Endothelial cell (in vitro differentiated cells): ENCODE data around the gene KRTAP10-7. TPM values are rescaled to one million over a fixed set of nuclear protein-coding genes. Genes with fewer than 3 reads are reported as not detected.

Source experiments
- DNase-seq: peaks from one replicate; pipeline ENCODE4 v3.0.0; 2021; ENCODE audit warnings: low spot score
- H3K27ac Mint-ChIP-seq: one replicate; pipeline ENCODE4 v1.8.0; 2021; ENCODE audit warnings: mixed read lengths, inconsistent platforms; ENCODE audit not compliant: unreplicated experiment
- H3K27me3 Mint-ChIP-seq: one replicate; pipeline ENCODE4 v1.8.0; 2021; ENCODE audit warnings: mild to moderate bottlenecking, moderate library complexity, mixed read lengths, inconsistent platforms; ENCODE audit not compliant: unreplicated experiment
- H3K36me3 Mint-ChIP-seq: one replicate; pipeline ENCODE4 v1.8.0; 2021; ENCODE audit warnings: mild to moderate bottlenecking, low read depth, mixed read lengths, inconsistent platforms; ENCODE audit not compliant: unreplicated experiment
- H3K4me1 Mint-ChIP-seq: one replicate; pipeline ENCODE4 v1.8.0; 2021; ENCODE audit warnings: mild to moderate bottlenecking, mixed read lengths, inconsistent platforms; ENCODE audit not compliant: unreplicated experiment
- H3K4me3 Mint-ChIP-seq: one replicate; pipeline ENCODE4 v1.8.0; 2021; ENCODE audit warnings: mild to moderate bottlenecking, mixed read lengths, inconsistent platforms; ENCODE audit not compliant: unreplicated experiment
- H3K9me3 Mint-ChIP-seq: one replicate; pipeline ENCODE4 v1.8.0; 2021; ENCODE audit warnings: mixed read lengths, inconsistent platforms; ENCODE audit not compliant: unreplicated experiment
- CTCF ChIP-seq: fragments of 200-600 bp; sonication (generic); IDR thresholded peaks from one replicate; pipeline ENCODE4 v1.5.0; 2021; ENCODE audit warnings: antibody characterized with exemption; ENCODE audit not compliant: unreplicated experiment
- total RNA-seq: library from RNA; stranded (reverse); fragmentation: NEBNext Ultra II Directional; extraction: Animal tissue kit (Norgen Biotek cat#: 25700); gene quantifications from one replicate; pipeline ENCODE4 v1.2.1, GENCODE V29; 2021; ENCODE audit not compliant: unreplicated experiment

The KRTAP10-7 gene
- total RNA-seq, 1 donor from 2014 or later: not detected

GRCh38 chr21:44564099-44564498 lies 36.3 kb upstream of the KRTAP10-7 start:
- no peak for DNase-seq
- H3K27ac Mint-ChIP-seq: no peak overlapping the region

DNA sequence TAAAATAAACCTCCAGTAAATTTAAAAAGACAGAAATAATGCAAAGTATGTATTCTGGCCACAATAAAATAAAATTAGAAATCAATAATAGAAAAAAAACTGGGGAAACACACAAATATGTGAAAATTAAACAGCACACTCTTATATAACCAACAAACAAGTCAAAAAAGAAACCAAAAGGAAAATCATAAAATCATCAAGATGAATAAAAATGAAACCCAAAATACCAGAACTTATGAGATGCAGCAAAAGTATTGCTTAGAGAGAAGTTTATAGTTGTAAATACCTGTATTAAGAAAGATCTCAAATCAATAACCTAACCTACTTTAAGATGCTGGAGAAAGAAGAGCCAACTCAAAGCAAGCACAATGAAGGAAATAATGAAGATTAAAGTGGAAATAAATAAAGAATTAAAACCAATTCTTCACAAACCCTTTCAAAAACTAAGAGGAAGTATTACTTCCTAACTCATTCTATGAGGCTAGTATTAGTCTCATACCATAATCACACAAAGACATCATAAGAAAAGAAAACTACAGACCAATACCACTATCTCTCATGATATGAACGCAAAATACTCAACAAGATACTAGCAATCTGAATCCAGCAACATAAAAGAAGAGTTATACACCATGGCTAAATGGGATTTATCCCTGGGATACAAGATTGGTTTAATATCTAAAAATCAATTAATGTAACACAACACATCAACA lies 35.4 kb upstream of the KRTAP10-7 start:
- Mint-ChIP-seq H3K27ac (no peak overlapping the region), H3K27me3 (peaks cover 3% of the 10 kb centered on the region), H3K4me3 (no peak overlapping the region), H3K36me3 (no peaks in the 10 kb centered on the region), H3K9me3 (peaks cover 4% of the 10 kb centered on the region), H3K4me1 (no peaks in the 10 kb centered on the region)
- DNase-seq: no peak
- no peak for TF ChIP-seq CTCF

More at GRCh38 chr21:44564099-44564498, 36.3 kb upstream of the KRTAP10-7 start:
- no peaks in the 10 kb centered on the region for H3K36me3 Mint-ChIP-seq
- H3K27me3 Mint-ChIP-seq: peaks cover 3% of the 10 kb centered on the region
- no peaks in the 10 kb centered on the region for H3K4me1 Mint-ChIP-seq
- H3K4me3 Mint-ChIP-seq: no peak overlapping the region
- TF ChIP-seq CTCF: no peak
- peaks cover 4% of the 10 kb centered on the region for H3K9me3 Mint-ChIP-seq

- Mint-ChIP-seq H3K27ac (no peak overlapping the region), H3K9me3 (peaks cover 4% of the 10 kb centered on the region), H3K4me3 (no peak overlapping the region), H3K36me3 (no peaks in the 10 kb centered on the region), H3K4me1 (no peaks in the 10 kb centered on the region), H3K27me3 (peaks cover 3% of the 10 kb centered on the region)
- no peak for DNase-seq
- TF ChIP-seq CTCF: no peak
Observed at GRCh38 chr21:44566403-44566802, 34.0 kb upstream of the KRTAP10-7 start.

GRCh38 chr21:44567481-44568171 lies 32.8 kb upstream of the KRTAP10-7 start:
- Mint-ChIP-seq H3K4me3 (no peak overlapping the region), H3K27me3 (peaks cover 5% of the 10 kb centered on the region), H3K27ac (no peak overlapping the region), H3K4me1 (no peaks in the 10 kb centered on the region), H3K9me3 (no peaks in the 10 kb centered on the region), H3K36me3 (peaks cover 3% of the 10 kb centered on the region)
- no peak for DNase-seq
- TF ChIP-seq CTCF: no peak

- Mint-ChIP-seq H3K4me3 (no peak overlapping the region), H3K27ac (no peak overlapping the region), H3K27me3 (peaks cover 5% of the 10 kb centered on the region), H3K4me1 (no peaks in the 10 kb centered on the region), H3K9me3 (no peaks in the 10 kb centered on the region), H3K36me3 (peaks cover 7% of the 10 kb centered on the region)
- no peak for TF ChIP-seq CTCF
- DNase-seq: no peak
Observed at GRCh38 chr21:44568261-44568660, 32.1 kb upstream of the KRTAP10-7 start.
